ENCODE results near the gene LINC00632. TPM values are rescaled to one million over a fixed set of nuclear protein-coding genes. Genes with fewer than 3 reads are reported as not detected.

LINC00632 gene
- total RNA-seq, 1 experiment from 2014 or later: 7.4 TPM

DNA sequence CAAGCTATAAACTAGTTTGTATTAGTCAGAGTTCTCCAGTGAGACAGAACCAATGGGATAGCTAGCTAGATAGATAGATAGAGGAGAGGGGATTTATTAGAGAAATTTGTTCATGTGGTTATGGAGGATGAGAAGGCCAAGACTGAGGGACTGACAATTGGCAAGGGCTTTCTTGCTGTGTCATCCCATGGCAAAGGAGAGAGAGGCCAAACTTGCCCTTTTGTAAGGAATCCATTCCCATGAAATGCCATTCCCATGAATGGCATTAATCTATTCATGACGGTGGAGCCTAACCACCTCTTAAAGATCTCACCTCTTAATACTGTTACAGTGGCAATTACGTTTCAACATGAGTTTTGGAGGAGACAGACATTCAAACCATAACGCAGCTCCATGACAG lies 58.1 kb downstream of the LINC00632 start:
- Mint-ChIP-seq H3K36me3 (ENCODE audit: insufficient read depth, unreplicated experiment) (no peaks in the 10 kb centered on the region), H3K9me3 (ENCODE audit: unreplicated experiment) (no peaks in the 10 kb centered on the region), H3K4me1 (ENCODE audit: insufficient read depth, unreplicated experiment) (no peaks in the 10 kb centered on the region), H3K4me3 (ENCODE audit: unreplicated experiment) (no peak overlapping the region), H3K27ac (ENCODE audit: low read depth, unreplicated experiment) (no peak overlapping the region), H3K27me3 (ENCODE audit: insufficient read depth, unreplicated experiment) (no peaks in the 10 kb centered on the region)
- no TSS peak for BruUV-seq (replicated peaks)
- POLR2A ChIA-PET: no interaction called here
- intact Hi-C loops (cut with micrococcal nuclease): loop anchor here (2.0 kb wide), 1 partner anchor 51 kb away; no protein-coding TSS in a partner anchor
- TF ChIP-seq, protein P1, sequence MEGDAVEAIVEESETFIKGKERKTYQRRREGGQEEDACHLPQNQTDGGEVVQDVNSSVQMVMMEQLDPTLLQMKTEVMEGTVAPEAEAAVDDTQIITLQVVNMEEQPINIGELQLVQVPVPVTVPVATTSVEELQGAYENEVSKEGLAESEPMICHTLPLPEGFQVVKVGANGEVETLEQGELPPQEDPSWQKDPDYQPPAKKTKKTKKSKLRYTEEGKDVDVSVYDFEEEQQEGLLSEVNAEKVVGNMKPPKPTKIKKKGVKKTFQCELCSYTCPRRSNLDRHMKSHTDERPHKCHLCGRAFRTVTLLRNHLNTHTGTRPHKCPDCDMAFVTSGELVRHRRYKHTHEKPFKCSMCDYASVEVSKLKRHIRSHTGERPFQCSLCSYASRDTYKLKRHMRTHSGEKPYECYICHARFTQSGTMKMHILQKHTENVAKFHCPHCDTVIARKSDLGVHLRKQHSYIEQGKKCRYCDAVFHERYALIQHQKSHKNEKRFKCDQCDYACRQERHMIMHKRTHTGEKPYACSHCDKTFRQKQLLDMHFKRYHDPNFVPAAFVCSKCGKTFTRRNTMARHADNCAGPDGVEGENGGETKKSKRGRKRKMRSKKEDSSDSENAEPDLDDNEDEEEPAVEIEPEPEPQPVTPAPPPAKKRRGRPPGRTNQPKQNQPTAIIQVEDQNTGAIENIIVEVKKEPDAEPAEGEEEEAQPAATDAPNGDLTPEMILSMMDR (IDR thresholded peaks at IDR 0.05; ENCODE audit: unreplicated experiment): no peak
- CTCF ChIA-PET: interaction anchor here (0.7 to 3.9 kb wide), 6 partner anchors 12 to 1322 kb away, joined by 3 to 26 read pairs (median 18); no protein-coding TSS in a partner anchor
- no peak for DNase-seq (ENCODE audit: unreplicated experiment)

DNA sequence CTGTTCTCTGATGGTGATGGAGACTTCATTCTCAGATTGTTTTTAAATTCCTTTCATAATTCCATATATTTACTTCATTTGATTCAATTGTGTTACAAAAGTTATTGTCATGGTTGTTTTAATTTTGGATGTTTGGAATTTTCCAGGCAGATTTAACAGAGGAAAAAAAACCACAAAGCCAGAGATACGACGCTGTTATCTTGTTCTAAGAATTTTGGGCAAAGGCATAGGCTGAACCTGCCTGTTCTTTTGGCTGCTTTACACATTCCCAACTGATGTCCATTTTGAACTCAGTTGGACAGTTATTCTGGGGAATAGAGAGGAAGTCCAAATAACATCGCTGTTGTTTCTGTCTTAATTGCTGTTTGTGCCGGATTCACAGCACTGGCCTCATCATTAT lies 65.7 kb downstream of the LINC00632 start:
- DNase-seq (ENCODE audit: unreplicated experiment): no peak
- Mint-ChIP-seq H3K36me3 (ENCODE audit: insufficient read depth, unreplicated experiment) (no peaks in the 10 kb centered on the region), H3K9me3 (ENCODE audit: unreplicated experiment) (no peaks in the 10 kb centered on the region), H3K27ac (ENCODE audit: low read depth, unreplicated experiment) (no peak overlapping the region), H3K27me3 (ENCODE audit: insufficient read depth, unreplicated experiment) (no peaks in the 10 kb centered on the region), H3K4me3 (ENCODE audit: unreplicated experiment) (no peak overlapping the region), H3K4me1 (ENCODE audit: insufficient read depth, unreplicated experiment) (no peaks in the 10 kb centered on the region)
- BruUV-seq (replicated peaks): no TSS peak
- intact Hi-C loops (cut with micrococcal nuclease): no loop called here
- TF ChIP-seq, protein P1 (IDR thresholded peaks at IDR 0.05; ENCODE audit: unreplicated experiment): no peak
- CTCF ChIA-PET: no interaction called here
- POLR2A ChIA-PET: no interaction called here

DNA sequence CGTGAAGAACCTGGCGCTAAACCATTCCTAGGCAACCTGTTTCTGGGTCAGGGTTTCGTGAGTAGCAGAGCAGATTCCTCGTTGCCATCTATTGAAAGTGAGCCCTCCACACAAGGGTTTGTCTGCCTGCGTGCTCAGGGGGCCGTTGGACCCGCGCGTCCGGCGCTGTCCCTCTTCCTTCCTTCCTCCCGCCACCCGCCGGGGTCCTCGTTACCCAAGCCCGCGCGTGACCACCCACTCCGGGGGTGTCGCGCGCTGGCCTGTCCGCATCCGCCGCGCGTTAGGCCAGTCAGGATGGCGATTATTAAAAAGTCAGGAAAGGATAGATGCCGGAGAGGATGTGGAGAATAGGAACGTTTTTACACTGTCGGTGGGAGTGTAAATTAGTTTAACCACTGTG lies 66.8 kb downstream of the LINC00632 start:
- Mint-ChIP-seq H3K27me3 (ENCODE audit: insufficient read depth, unreplicated experiment) (no peaks in the 10 kb centered on the region), H3K9me3 (ENCODE audit: unreplicated experiment) (no peaks in the 10 kb centered on the region), H3K4me3 (ENCODE audit: unreplicated experiment) (no peak overlapping the region), H3K4me1 (ENCODE audit: insufficient read depth, unreplicated experiment) (no peaks in the 10 kb centered on the region), H3K36me3 (ENCODE audit: insufficient read depth, unreplicated experiment) (no peaks in the 10 kb centered on the region), H3K27ac (ENCODE audit: low read depth, unreplicated experiment) (no peak overlapping the region)
- no TSS peak for BruUV-seq (replicated peaks)
- ChIA-PET POLR2A (no interaction called here), CTCF (interaction anchor here (0.7 kb wide), 1 partner anchor 681 kb away, joined by 3 read pairs; no protein-coding TSS in a partner anchor)
- intact Hi-C loops (cut with micrococcal nuclease): no loop called here
- no peak for DNase-seq (ENCODE audit: unreplicated experiment)
- TF ChIP-seq, protein P1 (IDR thresholded peaks at IDR 0.05; ENCODE audit: unreplicated experiment): no peak

DNA sequence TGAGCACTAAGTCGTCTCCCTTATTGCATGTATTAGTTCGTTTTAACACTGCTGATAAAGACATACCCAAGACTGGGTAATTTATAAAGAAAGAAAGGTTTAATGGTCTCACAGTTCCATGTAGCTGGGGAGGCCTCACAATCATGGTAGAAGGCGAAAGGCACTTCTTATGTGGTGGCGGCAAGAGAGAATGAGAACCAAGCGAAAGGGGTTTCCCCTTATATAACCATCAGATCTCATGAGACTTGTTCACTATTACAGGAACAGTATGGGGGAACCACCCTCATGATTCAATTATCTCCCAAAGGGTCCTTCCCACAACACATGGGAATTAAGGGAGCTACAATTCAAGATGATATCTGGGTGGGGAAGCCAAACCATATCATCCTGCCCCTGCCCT lies 85.1 kb downstream of the LINC00632 start:
- POLR2A ChIA-PET: no interaction called here
- Mint-ChIP-seq H3K36me3 (ENCODE audit: insufficient read depth, unreplicated experiment) (no peaks in the 10 kb centered on the region), H3K27ac (ENCODE audit: low read depth, unreplicated experiment) (no peak overlapping the region), H3K27me3 (ENCODE audit: insufficient read depth, unreplicated experiment) (no peaks in the 10 kb centered on the region), H3K4me1 (ENCODE audit: insufficient read depth, unreplicated experiment) (peaks cover 8% of the 10 kb centered on the region), H3K9me3 (ENCODE audit: unreplicated experiment) (peaks cover 8% of the 10 kb centered on the region), H3K4me3 (ENCODE audit: unreplicated experiment) (no peak overlapping the region)
- CTCF ChIA-PET: interaction anchor here (1.3 kb wide), 1 partner anchor 32 kb away, joined by 3 read pairs; no protein-coding TSS in a partner anchor
- BruUV-seq (replicated peaks): no TSS peak
- TF ChIP-seq, protein P1 (IDR thresholded peaks at IDR 0.05; ENCODE audit: unreplicated experiment): no peak
- intact Hi-C loops (cut with micrococcal nuclease): no loop called here
- DNase-seq (ENCODE audit: unreplicated experiment): no peak

Measured in MCF 10A (cell line).